ENCODE results near the gene SPDYE4.

Gene SPDYE4

GRCh38 chr17:8705427-8705826, 52.9 kb downstream of the SPDYE4 start:
- Histone ChIP-seq H3K4me3 (replicated peaks; ENCODE audit: insufficient read depth, low read length) (no peak overlapping the region), H3K27ac (replicated peaks) (no peak overlapping the region), H3K27me3 (ENCODE audit: insufficient read depth, poor library complexity, severe bottlenecking) (no peaks in the 10 kb centered on the region)
- no peak for DNase-seq (ENCODE audit: low read depth in 1 of 2, low spot score in 1 of 2)
- no peak for TF ChIP-seq POLR2AphosphoS5 (IDR thresholded peaks at IDR 0.05; ENCODE audit: low read depth)
- TF ChIP-seq, protein P1, sequence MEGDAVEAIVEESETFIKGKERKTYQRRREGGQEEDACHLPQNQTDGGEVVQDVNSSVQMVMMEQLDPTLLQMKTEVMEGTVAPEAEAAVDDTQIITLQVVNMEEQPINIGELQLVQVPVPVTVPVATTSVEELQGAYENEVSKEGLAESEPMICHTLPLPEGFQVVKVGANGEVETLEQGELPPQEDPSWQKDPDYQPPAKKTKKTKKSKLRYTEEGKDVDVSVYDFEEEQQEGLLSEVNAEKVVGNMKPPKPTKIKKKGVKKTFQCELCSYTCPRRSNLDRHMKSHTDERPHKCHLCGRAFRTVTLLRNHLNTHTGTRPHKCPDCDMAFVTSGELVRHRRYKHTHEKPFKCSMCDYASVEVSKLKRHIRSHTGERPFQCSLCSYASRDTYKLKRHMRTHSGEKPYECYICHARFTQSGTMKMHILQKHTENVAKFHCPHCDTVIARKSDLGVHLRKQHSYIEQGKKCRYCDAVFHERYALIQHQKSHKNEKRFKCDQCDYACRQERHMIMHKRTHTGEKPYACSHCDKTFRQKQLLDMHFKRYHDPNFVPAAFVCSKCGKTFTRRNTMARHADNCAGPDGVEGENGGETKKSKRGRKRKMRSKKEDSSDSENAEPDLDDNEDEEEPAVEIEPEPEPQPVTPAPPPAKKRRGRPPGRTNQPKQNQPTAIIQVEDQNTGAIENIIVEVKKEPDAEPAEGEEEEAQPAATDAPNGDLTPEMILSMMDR (IDR thresholded peaks at IDR 0.05; ENCODE audit: insufficient read depth, low read length), result no peak
- TF ChIP-seq SPI1 (IDR thresholded peaks at IDR 0.05; ENCODE audit: borderline replicate concordance, low read depth), result no peak
- TF ChIP-seq, protein P2, sequence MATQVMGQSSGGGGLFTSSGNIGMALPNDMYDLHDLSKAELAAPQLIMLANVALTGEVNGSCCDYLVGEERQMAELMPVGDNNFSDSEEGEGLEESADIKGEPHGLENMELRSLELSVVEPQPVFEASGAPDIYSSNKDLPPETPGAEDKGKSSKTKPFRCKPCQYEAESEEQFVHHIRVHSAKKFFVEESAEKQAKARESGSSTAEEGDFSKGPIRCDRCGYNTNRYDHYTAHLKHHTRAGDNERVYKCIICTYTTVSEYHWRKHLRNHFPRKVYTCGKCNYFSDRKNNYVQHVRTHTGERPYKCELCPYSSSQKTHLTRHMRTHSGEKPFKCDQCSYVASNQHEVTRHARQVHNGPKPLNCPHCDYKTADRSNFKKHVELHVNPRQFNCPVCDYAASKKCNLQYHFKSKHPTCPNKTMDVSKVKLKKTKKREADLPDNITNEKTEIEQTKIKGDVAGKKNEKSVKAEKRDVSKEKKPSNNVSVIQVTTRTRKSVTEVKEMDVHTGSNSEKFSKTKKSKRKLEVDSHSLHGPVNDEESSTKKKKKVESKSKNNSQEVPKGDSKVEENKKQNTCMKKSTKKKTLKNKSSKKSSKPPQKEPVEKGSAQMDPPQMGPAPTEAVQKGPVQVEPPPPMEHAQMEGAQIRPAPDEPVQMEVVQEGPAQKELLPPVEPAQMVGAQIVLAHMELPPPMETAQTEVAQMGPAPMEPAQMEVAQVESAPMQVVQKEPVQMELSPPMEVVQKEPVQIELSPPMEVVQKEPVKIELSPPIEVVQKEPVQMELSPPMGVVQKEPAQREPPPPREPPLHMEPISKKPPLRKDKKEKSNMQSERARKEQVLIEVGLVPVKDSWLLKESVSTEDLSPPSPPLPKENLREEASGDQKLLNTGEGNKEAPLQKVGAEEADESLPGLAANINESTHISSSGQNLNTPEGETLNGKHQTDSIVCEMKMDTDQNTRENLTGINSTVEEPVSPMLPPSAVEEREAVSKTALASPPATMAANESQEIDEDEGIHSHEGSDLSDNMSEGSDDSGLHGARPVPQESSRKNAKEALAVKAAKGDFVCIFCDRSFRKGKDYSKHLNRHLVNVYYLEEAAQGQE (IDR thresholded peaks at IDR 0.05; ENCODE audit: insufficient replicate concordance, low read depth), result no peak
- TF ChIP-seq GABPA (IDR thresholded peaks at IDR 0.05; ENCODE audit: low read depth), result no peak

GRCh38 chr17:8703001-8703400, 55.3 kb downstream of the SPDYE4 start:
- TF ChIP-seq GABPA (IDR thresholded peaks at IDR 0.05; ENCODE audit: low read depth), result no peak
- no peak for TF ChIP-seq SPI1 (IDR thresholded peaks at IDR 0.05; ENCODE audit: borderline replicate concordance, low read depth)
- TF ChIP-seq, protein P2 (IDR thresholded peaks at IDR 0.05; ENCODE audit: insufficient replicate concordance, low read depth), result no peak
- no peak for TF ChIP-seq POLR2AphosphoS5 (IDR thresholded peaks at IDR 0.05; ENCODE audit: low read depth)
- TF ChIP-seq, protein P1 (IDR thresholded peaks at IDR 0.05; ENCODE audit: insufficient read depth, low read length), result no peak
- no peak overlapping the region for H3K27ac ChIP-seq (replicated peaks)
- H3K27me3 ChIP-seq (ENCODE audit: insufficient read depth, poor library complexity, severe bottlenecking), result no peaks in the 10 kb centered on the region
- no peak for DNase-seq (ENCODE audit: low read depth in 1 of 2, low spot score in 1 of 2)
- no peak overlapping the region for H3K4me3 ChIP-seq (replicated peaks; ENCODE audit: insufficient read depth, low read length)

DNA sequence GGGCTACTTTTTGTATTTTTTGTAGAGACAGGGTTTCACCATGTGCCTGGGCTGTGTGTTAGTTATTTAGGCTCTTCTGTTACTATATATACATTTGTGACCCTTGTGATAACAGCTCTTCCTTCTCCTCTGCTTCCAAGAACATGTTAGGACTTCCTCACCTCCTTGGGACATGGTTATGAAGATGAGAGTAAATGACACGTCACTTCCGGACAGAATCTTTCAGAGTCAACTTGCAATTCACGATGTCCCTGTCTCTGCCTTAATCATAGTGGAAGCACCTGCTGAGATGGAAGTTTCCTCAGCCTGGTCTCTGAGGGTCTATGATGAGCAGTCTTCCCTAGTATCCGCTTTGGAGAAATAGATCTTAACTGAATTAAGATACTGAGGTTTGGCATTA, 56.6 kb downstream of the SPDYE4 start:
- TF ChIP-seq, protein P2 (IDR thresholded peaks at IDR 0.05; ENCODE audit: insufficient replicate concordance, low read depth), result no peak
- no peak for TF ChIP-seq GABPA (IDR thresholded peaks at IDR 0.05; ENCODE audit: low read depth)
- no peak for TF ChIP-seq SPI1 (IDR thresholded peaks at IDR 0.05; ENCODE audit: borderline replicate concordance, low read depth)
- TF ChIP-seq, protein P1 (IDR thresholded peaks at IDR 0.05; ENCODE audit: insufficient read depth, low read length), result no peak
- TF ChIP-seq POLR2AphosphoS5 (IDR thresholded peaks at IDR 0.05; ENCODE audit: low read depth), result no peak
- no peak for DNase-seq (ENCODE audit: low read depth in 1 of 2, low spot score in 1 of 2)
- Histone ChIP-seq H3K4me3 (replicated peaks; ENCODE audit: insufficient read depth, low read length) (no peak overlapping the region), H3K27me3 (ENCODE audit: insufficient read depth, poor library complexity, severe bottlenecking) (no peaks in the 10 kb centered on the region), H3K27ac (replicated peaks) (no peak overlapping the region)

Measured in HL-60 (cell line).